Panc1 (cell line): Measurements from ENCODE around the gene TWIST2.

Source experiments
- POLR2AphosphoS5 ChIP-seq: IDR thresholded peaks from 2 replicates; pipeline ENCODE4 v1.6.1; 2012; ENCODE audit warnings: mild to moderate bottlenecking, low read depth, low read length, moderate library complexity
- TF ChIP-seq, protein P1 (sequence below): fragments of 450-650 bp; IDR thresholded peaks from 2 replicates; pipeline ENCODE4 v1.5.1; 2017; ENCODE audit warnings: mild to moderate bottlenecking

DNA sequence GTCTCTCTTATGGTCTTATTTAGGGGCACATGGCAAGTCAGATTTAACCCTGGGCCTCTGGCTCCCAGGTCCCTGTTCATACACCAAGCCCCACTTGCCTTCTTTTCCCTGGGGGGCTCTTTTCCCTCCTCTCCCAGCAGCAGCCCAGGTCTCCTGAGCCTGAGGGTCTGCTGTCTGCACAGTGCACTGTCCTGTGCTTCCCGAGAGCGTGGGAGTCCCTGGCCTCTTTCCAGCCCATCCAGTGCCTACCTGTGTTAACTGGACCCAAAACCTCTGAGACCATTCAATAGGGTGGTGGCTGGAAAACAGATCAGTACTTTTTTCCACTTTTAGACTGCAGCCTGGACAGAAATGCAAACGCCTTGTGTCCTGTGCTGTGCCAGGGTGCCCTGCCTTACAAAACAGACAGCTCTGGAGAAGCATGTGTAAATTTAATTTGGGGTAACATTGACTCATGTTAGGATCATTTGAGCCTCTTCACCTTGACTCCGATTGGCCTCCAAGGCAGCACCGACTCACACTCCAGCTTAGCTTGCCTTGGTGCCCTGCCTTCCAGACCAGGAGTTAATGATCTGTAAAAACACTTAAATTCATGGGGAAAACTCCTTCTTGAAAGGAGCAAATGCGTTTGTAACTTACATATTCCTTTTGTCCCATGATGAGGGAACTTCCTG lies 34.3 kb downstream of the TWIST2 start:
- TF ChIP-seq, protein P1, sequence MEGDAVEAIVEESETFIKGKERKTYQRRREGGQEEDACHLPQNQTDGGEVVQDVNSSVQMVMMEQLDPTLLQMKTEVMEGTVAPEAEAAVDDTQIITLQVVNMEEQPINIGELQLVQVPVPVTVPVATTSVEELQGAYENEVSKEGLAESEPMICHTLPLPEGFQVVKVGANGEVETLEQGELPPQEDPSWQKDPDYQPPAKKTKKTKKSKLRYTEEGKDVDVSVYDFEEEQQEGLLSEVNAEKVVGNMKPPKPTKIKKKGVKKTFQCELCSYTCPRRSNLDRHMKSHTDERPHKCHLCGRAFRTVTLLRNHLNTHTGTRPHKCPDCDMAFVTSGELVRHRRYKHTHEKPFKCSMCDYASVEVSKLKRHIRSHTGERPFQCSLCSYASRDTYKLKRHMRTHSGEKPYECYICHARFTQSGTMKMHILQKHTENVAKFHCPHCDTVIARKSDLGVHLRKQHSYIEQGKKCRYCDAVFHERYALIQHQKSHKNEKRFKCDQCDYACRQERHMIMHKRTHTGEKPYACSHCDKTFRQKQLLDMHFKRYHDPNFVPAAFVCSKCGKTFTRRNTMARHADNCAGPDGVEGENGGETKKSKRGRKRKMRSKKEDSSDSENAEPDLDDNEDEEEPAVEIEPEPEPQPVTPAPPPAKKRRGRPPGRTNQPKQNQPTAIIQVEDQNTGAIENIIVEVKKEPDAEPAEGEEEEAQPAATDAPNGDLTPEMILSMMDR, result no peak
- TF ChIP-seq POLR2AphosphoS5, result no peak
